HepG2 (cell line): ENCODE results near the gene CA10. TPM values are rescaled to one million over a fixed set of nuclear protein-coding genes. Genes with fewer than 3 reads are reported as not detected.

ENCODE experiments used
- ATF1 ChIP-seq: IDR thresholded peaks from 2 replicates; pipeline ENCODE4 v1.6.1; 2016; ENCODE audit warnings: mild to moderate bottlenecking, control low read depth
- IKZF1 ChIP-seq: fragments of 450-650 bp; IDR thresholded peaks from 2 replicates; pipeline ENCODE4 v1.7.1; 2016
- MTERF4 ChIP-seq: sonication (generic); formaldehyde crosslinking; IDR thresholded peaks from 2 replicates; pipeline ENCODE4 v1.8.0; 2023; ENCODE audit warnings: mild to moderate bottlenecking, missing genetic modification reagents
- RAD21 ChIP-seq: fragments of 450-650 bp; formaldehyde crosslinking; IDR thresholded peaks from 2 replicates; pipeline ENCODE4 v1.5.0; 2020; ENCODE audit warnings: mild to moderate bottlenecking
- RERE ChIP-seq: IDR thresholded peaks from 2 replicates; pipeline ENCODE4 v1.6.1; 2016; ENCODE audit warnings: low read depth, missing genetic modification reagents, missing compliant biosample characterization
- REST ChIP-seq, 2 experiments: IDR thresholded peaks; 2 replicates each; pipeline ENCODE4 v1.6.1; 2011 to 2012; ENCODE audit warnings: low read length in 2 of 2, borderline replicate concordance in 1 of 2, low read depth in 1 of 2, mild to moderate bottlenecking in 1 of 2, moderate library complexity in 1 of 2
- ZNF224 ChIP-seq: sonication (generic); formaldehyde crosslinking; IDR thresholded peaks from 2 replicates; pipeline ENCODE4 v1.5.0; 2020; ENCODE audit warnings: mild to moderate bottlenecking, missing genetic modification reagents
- polyA plus RNA-seq, 8 experiments: library from polyadenylated mRNA; depleted of rRNA in 3 of 8; stranded (reverse) in 7 of 8; unstranded in 1 of 8; fragments of >200 nt; fragmentation: Illumina TruSeq in 4 of 8; extraction: Trizol in 4 of 8; gene quantifications; 2 replicates each; pipeline versions ENCODE4 v1.2.1 to v1.2.3, GENCODE V29; 2011 to 2016; ENCODE audit warnings: low read depth in 4 of 8, missing spikeins in 1 of 8, mixed read lengths in 1 of 8; ENCODE audit not compliant: insufficient read depth in 1 of 8
- total RNA-seq, 5 experiments: library from RNA; depleted of rRNA; stranded (reverse); fragments of >200 nt; fragmentation: Illumina TruSeq; extraction: Trizol; gene quantifications; 2 replicates each; pipeline ENCODE4 v1.2.3, GENCODE V29; 2016; ENCODE audit warnings: low read depth in 1 of 5
- TF ChIP-seq, protein P1 (sequence below), 2 experiments: fragments of 450-650 bp in 1 of 2; sonication (generic) in 1 of 2; formaldehyde crosslinking in 1 of 2; IDR thresholded peaks; 2 replicates each; pipeline versions ENCODE4 v1.6.1 to v1.8.0; 2016 to 2022; ENCODE audit warnings: antibody characterized with exemption in 1 of 2, mild to moderate bottlenecking in 1 of 2, missing genetic modification reagents in 1 of 2

The CA10 gene
- total and polyA plus RNA-seq, 2 of the 13 experiments (the other 11 are each of a cell fraction or from before 2014, with no cell fraction given) = not detected

- TF ChIP-seq, protein P1, sequence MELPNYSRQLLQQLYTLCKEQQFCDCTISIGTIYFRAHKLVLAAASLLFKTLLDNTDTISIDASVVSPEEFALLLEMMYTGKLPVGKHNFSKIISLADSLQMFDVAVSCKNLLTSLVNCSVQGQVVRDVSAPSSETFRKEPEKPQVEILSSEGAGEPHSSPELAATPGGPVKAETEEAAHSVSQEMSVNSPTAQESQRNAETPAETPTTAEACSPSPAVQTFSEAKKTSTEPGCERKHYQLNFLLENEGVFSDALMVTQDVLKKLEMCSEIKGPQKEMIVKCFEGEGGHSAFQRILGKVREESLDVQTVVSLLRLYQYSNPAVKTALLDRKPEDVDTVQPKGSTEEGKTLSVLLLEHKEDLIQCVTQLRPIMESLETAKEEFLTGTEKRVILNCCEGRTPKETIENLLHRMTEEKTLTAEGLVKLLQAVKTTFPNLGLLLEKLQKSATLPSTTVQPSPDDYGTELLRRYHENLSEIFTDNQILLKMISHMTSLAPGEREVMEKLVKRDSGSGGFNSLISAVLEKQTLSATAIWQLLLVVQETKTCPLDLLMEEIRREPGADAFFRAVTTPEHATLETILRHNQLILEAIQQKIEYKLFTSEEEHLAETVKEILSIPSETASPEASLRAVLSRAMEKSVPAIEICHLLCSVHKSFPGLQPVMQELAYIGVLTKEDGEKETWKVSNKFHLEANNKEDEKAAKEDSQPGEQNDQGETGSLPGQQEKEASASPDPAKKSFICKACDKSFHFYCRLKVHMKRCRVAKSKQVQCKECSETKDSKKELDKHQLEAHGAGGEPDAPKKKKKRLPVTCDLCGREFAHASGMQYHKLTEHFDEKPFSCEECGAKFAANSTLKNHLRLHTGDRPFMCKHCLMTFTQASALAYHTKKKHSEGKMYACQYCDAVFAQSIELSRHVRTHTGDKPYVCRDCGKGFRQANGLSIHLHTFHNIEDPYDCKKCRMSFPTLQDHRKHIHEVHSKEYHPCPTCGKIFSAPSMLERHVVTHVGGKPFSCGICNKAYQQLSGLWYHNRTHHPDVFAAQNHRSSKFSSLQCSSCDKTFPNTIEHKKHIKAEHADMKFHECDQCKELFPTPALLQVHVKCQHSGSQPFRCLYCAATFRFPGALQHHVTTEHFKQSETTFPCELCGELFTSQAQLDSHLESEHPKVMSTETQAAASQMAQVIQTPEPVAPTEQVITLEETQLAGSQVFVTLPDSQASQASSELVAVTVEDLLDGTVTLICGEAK (IDR thresholded peaks at IDR 0.05) = no peak
- TF ChIP-seq, protein P1 (CRISPR knock-in tag; IDR thresholded peaks at IDR 0.05) = no peak
- no peak for TF ChIP-seq ZNF224 (CRISPR knock-in tag)
- no peak for TF ChIP-seq MTERF4 (CRISPR knock-in tag)
- TF ChIP-seq REST (IDR thresholded peaks at IDR 0.05; ENCODE audit: borderline replicate concordance in 1 of 2, low read depth in 1 of 2, low read length in 2 of 2) = no peak
- no peak for TF ChIP-seq IKZF1
- TF ChIP-seq ATF1 = no peak
- no peak for TF ChIP-seq RAD21
- no peak for TF ChIP-seq RERE
Measured at GRCh38 chr17:51667706-51668083, 490.8 kb downstream of the CA10 start (continued).
